K562 (cell line): ENCODE results near the gene FASTK. TPM values are rescaled to one million over a fixed set of nuclear protein-coding genes. Genes with fewer than 3 reads are reported as not detected.

Experiments
- ATAC-seq: fragments of 200-7000 bp; cut with Tn5 transposase; 3 replicates; pipeline ENCODE4 v1.9.1; 2020; ENCODE audit warnings: moderate library complexity
- BruUV-seq: library from RNA; stranded (reverse); fragments of 400-500 nt; replicated peaks from 2 replicates; lab custom pipeline; 2021; lab: Mats Ljungman, UMichigan
- CTCF ChIA-PET: fragments of 300-600 bp; formaldehyde crosslinking; extraction: SDS; loops from one replicate; lab custom pipeline; 2021; ENCODE audit warnings: low intra/inter-chr PET ratio; lab: Yijun Ruan, JAX
- POLR2A ChIA-PET: fragments of 300-600, 350-650 bp; sonication (Branson Sonifier 250); formaldehyde crosslinking; extraction: SDS; loops from one replicate; lab custom pipeline; 2021; ENCODE audit warnings: antibody characterized with exemption, inconsistent platforms; lab: Yijun Ruan, JAX
- DNase-seq, 4 experiments: peaks; one replicate each; pipeline versions ENCODE4 v3.0.0 to v3.0.0-alpha.2; 2011 to 2018; ENCODE audit warnings: low spot score in 3 of 4, mixed read lengths in 3 of 4; ENCODE audit errors: extremely low read depth in 1 of 4
- FAIRE-seq: peaks from 2 replicates; lab custom pipeline; 2011; peaks lifted over from hg19 to GRCh38; lab: Jason Lieb, UNC
- H2AFZ ChIP-seq: 2 replicates; pipeline ENCODE4 v1.6.0; 2011; ENCODE audit warnings: low read depth, low read length, control low read depth, inconsistent platforms
- H3K27ac ChIP-seq: fragments of 200-600 bp; 3 replicates; pipeline ENCODE4 v1.8.0; 2011; ENCODE audit warnings: low read depth, mild to moderate bottlenecking, control low read depth, inconsistent platforms, low read length, moderate library complexity, mixed read lengths; ENCODE audit errors: extremely low read depth
- H3K27me3 ChIP-seq, 2 experiments: fragments of 300-600 bp in 1 of 2; 2 replicates in 1 of 2; 3 replicates in 1 of 2; pipeline versions ENCODE4 v1.6.0 to v1.8.0; 2011; ENCODE audit warnings: inconsistent platforms in 2 of 2, low read length in 2 of 2, mild to moderate bottlenecking in 1 of 2, mixed read lengths in 1 of 2, moderate library complexity in 1 of 2; ENCODE audit not compliant: control insufficient read depth in 2 of 2, insufficient read depth in 2 of 2
- H3K36me3 ChIP-seq: fragments of 300-600 bp; 3 replicates; pipeline ENCODE4 v1.8.0; 2011; ENCODE audit warnings: mild to moderate bottlenecking, low read length, inconsistent platforms; ENCODE audit not compliant: control insufficient read depth, insufficient read depth
- H3K4me1 ChIP-seq, 2 experiments: fragments of 200-600 bp in 1 of 2; replicated peaks in 1 of 2; 2 replicates in 1 of 2; 3 replicates in 1 of 2; pipeline versions ENCODE4 v1.5.1 to v1.8.0; 2011; ENCODE audit warnings: inconsistent platforms in 2 of 2, low read length in 2 of 2, mild to moderate bottlenecking in 1 of 2, mixed read lengths in 1 of 2, moderate library complexity in 1 of 2; ENCODE audit not compliant: control insufficient read depth in 2 of 2, insufficient read depth in 2 of 2
- H3K4me2 ChIP-seq: 2 replicates; pipeline ENCODE4 v1.6.1; 2011; ENCODE audit warnings: low read length, control low read depth, inconsistent platforms, mixed read lengths; ENCODE audit not compliant: insufficient read depth
- H3K4me3 ChIP-seq: fragments of 200-600 bp; sonication (generic), shearing (Covaris generic); 2 replicates; pipeline ENCODE4 v1.5.1; 2016; ENCODE audit warnings: control low read depth, inconsistent platforms
- H3K79me2 ChIP-seq: fragments of 200-600 bp; 3 replicates; pipeline ENCODE4 v1.8.0; 2011; ENCODE audit warnings: low read length, inconsistent platforms; ENCODE audit not compliant: control insufficient read depth, insufficient read depth
- H3K9ac ChIP-seq, 2 experiments: 2 replicates each; pipeline versions ENCODE4 v1.6.0 to v1.6.1; 2011; ENCODE audit warnings: low read depth in 2 of 2, low read length in 2 of 2, control low read depth in 1 of 2, inconsistent platforms in 1 of 2, mild to moderate bottlenecking in 1 of 2, mixed read lengths in 1 of 2; ENCODE audit not compliant: insufficient read depth in 1 of 2
- H3K9me1 ChIP-seq: one replicate; pipeline ENCODE4 v1.6.0; 2011; ENCODE audit warnings: inconsistent platforms, mild to moderate bottlenecking, low read length, moderate library complexity; ENCODE audit not compliant: control insufficient read depth, insufficient read depth
- H3K9me3 ChIP-seq: replicated peaks from 2 replicates; pipeline ENCODE4 v1.5.1; 2011; ENCODE audit warnings: low read depth, low read length, inconsistent platforms; ENCODE audit not compliant: control insufficient read depth, insufficient read depth
- H4K20me1 ChIP-seq: replicated peaks from 2 replicates; pipeline ENCODE4 v1.6.1; 2011; ENCODE audit warnings: low read length, inconsistent platforms, mixed read lengths; ENCODE audit not compliant: control insufficient read depth, insufficient read depth
- ATF1 ChIP-seq, 2 experiments: fragments of 450-650 bp in 1 of 2; IDR thresholded peaks; 2 replicates each; pipeline ENCODE4 v1.6.1; 2016; ENCODE audit warnings: missing compliant biosample characterization in 1 of 2, missing genetic modification characterization in 1 of 2
- E2F6 ChIP-seq, 2 experiments: IDR thresholded peaks; 2 replicates each; pipeline ENCODE4 v1.6.1; 2011; ENCODE audit warnings: borderline replicate concordance in 1 of 2, control low read depth in 1 of 2, low read depth in 1 of 2, low read length in 1 of 2, mild to moderate bottlenecking in 1 of 2, mixed read lengths in 1 of 2, moderate library complexity in 1 of 2; ENCODE audit not compliant: insufficient read depth in 1 of 2, insufficient read length in 1 of 2, poor library complexity in 1 of 2, severe bottlenecking in 1 of 2; ENCODE audit errors: extremely low read depth in 1 of 2
- E2F8 ChIP-seq: fragments of 450-650 bp; IDR thresholded peaks from 2 replicates; pipeline ENCODE4 v1.7.1; 2018; ENCODE audit warnings: mild to moderate bottlenecking, low read depth; ENCODE audit not compliant: partially characterized antibody
- IRF9 ChIP-seq: fragments of 450-650 bp; IDR thresholded peaks from 2 replicates; pipeline ENCODE4 v1.6.1; 2016; ENCODE audit warnings: missing biosample characterization, missing genetic modification characterization
- MBD2 ChIP-seq: sonication (generic); IDR thresholded peaks from 2 replicates; pipeline ENCODE4 v1.6.1; 2016; ENCODE audit warnings: low read depth, borderline replicate concordance
- SAFB ChIP-seq: fragments of 200-400 bp; formaldehyde crosslinking; IDR thresholded peaks from 2 replicates; pipeline ENCODE4 v1.6.1; 2017; ENCODE audit warnings: low read depth, low read length, borderline replicate concordance
- TFE3 ChIP-seq: fragments of 450-650 bp; formaldehyde crosslinking; IDR thresholded peaks from 2 replicates; pipeline ENCODE4 v1.4.0; 2020; ENCODE audit warnings: mild to moderate bottlenecking, mixed read lengths
- WGBS: fragments of 100-300 bp; shearing (Covaris generic); methylation state at CpG from one replicate; pipeline ENCODE4 v1.1.6; 2016; ENCODE audit warnings: low coverage, mixed read lengths; ENCODE audit not compliant: insufficient coverage; ENCODE audit errors: missing lambda C conversion rate; 5-methylcytosine and 5-hydroxymethylcytosine counted together
- in situ Hi-C: fragments of 300-500 bp; cut with MboI; formaldehyde crosslinking; loops from 4 replicates; pipeline ENCODE4 v1.15.0; 2018; ENCODE audit warnings: inconsistent platforms, mixed read lengths
- intact Hi-C: fragments of 100-400 bp; cut with micrococcal nuclease; formaldehyde crosslinking; loops from 2 replicates; pipeline ENCODE4 v1.14.2; 2022
- polyA plus RNA-seq, 8 experiments: library from polyadenylated mRNA; depleted of rRNA in 4 of 8; stranded (reverse) in 5 of 8; unstranded in 3 of 8; fragments of >200 nt; fragmentation: Nextera tagmentation in 2 of 8; fragmentation: Illumina TruSeq in 1 of 8; extraction: Ambion mirVana in 2 of 8; extraction: Trizol in 1 of 8; gene quantifications; 2 replicates each; pipeline versions ENCODE4 v1.2.1 to v1.2.3, GENCODE V29; 2011 to 2014; ENCODE audit warnings: inconsistent platforms in 1 of 8, missing spikeins in 1 of 8
- total RNA-seq, 7 experiments: library from RNA; depleted of rRNA in 6 of 7; stranded (reverse); fragments of >200 nt in 6 of 7; fragmentation: Illumina TruSeq in 2 of 7; extraction: Trizol in 2 of 7; gene quantifications; 2 replicates each; pipeline versions ENCODE4 v1.2.1 to v1.2.3, GENCODE V29; 2011 to 2021; ENCODE audit warnings: low replicate concordance in 1 of 7

Gene FASTK
- total and polyA plus RNA-seq, 9 of the 15 experiments (the other 6 are each of a cell fraction or from before 2014, with no cell fraction given): 0.51 to 150 (median 48.2) TPM

- TF ChIP-seq E2F8: peak; percentile 5
These were observed 2.2 kb downstream of the FASTK start (continued) for GRCh38 chr7:151078233-151079040.

- intact Hi-C loops: no loop called here
- ATAC-seq: no peak
- peak; percentile 65 for TF ChIP-seq TFE3
- TF ChIP-seq SAFB: no peak
- no peak for TF ChIP-seq ATF1 (CRISPR knock-in tag; IDR thresholded peaks at IDR 0.05)
- TF ChIP-seq ATF1 (tag; IDR thresholded peaks at IDR 0.05): no peak
- TF ChIP-seq IRF9: no peak
- 0 out of 2 replicates have a peak, but pooled peaks have one; percentile 10 for TF ChIP-seq MBD2
- TF ChIP-seq E2F6 (IDR thresholded peaks at IDR 0.05; ENCODE audit: borderline replicate concordance in 1 of 2, extremely low read depth in 1 of 2, insufficient read depth in 1 of 2, insufficient read length in 1 of 2, low read depth in 1 of 2, low read length in 1 of 2, poor library complexity in 1 of 2, severe bottlenecking in 1 of 2): no peak
These were observed 2.8 kb downstream of the FASTK start for GRCh38 chr7:151077705-151078232.

More at GRCh38 chr7:151077705-151078232, 2.8 kb downstream of the FASTK start:
- ChIA-PET POLR2A (interaction anchor here (0.6 to 2.8 kb wide), 10 partner anchors 10 to 109 kb away, joined by 3 to 18 read pairs (median 4); partner anchors contain the start of gene ASIC3), CTCF (no interaction called here)
- Histone ChIP-seq H3K79me2 (peaks cover 42% of the 10 kb centered on the region), H3K9me3 (no peaks in the 10 kb centered on the region), H3K9ac (peak overlapping the region in 1 of 2 experiments; percentile 84; a peak in 2 of 4 replicates), H3K4me1 (peaks cover 32 to 84% of the 10 kb centered on the region in 2 experiments), H3K27me3 (no peaks in the 10 kb centered on the region), H4K20me1 (peaks cover 5% of the 10 kb centered on the region), H3K4me2 (no peak overlapping the region), H3K9me1 (no peaks in the 10 kb centered on the region), H3K36me3 (peaks cover 76% of the 10 kb centered on the region), H3K27ac (peak overlapping the region; percentile 1; the same call in 1 of the 3 replicates), H3K4me3 (no peak overlapping the region), H2AFZ (no peak overlapping the region)
- DNase-seq (no peak), FAIRE-seq (peak; percentile 84)
- BruUV-seq: no TSS peak
- in situ Hi-C loops: no loop called here
- 74% methylated on average over 10 of the region's 10 CpGs for WGBS
